NCI-H2227 treated with DMSO at 0.1 percent for 48 hours (cell line): ENCODE data around the gene LRRC45.
"Not testable (repeated sequence)": the region's sequence is repeated elsewhere in the genome, so short reads cannot be mapped to it uniquely, and the experiment has no call there.

ENCODE experiments used
- DNase-seq: peaks from one replicate; lab custom pipeline; 2025; lab: John Stamatoyannopoulos, UW

Gene LRRC45

DNA sequence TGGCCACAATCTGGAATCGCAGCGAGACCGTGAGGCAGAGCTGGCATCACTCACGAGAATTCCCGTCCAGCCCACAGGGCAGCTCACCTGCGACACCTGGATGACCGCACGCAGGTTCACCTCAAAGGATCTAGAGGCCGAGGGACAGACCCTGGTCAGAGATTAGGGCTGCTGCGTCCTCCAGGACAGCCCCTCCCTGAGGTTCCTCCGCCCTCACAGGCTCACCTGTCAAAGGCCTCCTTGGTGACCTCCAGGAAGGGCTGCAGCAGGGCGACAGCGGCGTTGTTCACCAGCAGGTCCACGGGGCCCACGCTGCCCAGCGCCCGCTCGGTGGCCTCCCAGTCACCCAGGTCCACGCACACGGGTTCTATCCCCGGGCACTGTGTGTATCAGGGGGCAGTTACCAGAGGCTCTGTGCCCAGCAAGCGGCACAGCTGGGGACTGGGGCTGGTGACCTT lies 13.6 kb downstream of the LRRC45 start:
- no peak for DNase-seq

DNA sequence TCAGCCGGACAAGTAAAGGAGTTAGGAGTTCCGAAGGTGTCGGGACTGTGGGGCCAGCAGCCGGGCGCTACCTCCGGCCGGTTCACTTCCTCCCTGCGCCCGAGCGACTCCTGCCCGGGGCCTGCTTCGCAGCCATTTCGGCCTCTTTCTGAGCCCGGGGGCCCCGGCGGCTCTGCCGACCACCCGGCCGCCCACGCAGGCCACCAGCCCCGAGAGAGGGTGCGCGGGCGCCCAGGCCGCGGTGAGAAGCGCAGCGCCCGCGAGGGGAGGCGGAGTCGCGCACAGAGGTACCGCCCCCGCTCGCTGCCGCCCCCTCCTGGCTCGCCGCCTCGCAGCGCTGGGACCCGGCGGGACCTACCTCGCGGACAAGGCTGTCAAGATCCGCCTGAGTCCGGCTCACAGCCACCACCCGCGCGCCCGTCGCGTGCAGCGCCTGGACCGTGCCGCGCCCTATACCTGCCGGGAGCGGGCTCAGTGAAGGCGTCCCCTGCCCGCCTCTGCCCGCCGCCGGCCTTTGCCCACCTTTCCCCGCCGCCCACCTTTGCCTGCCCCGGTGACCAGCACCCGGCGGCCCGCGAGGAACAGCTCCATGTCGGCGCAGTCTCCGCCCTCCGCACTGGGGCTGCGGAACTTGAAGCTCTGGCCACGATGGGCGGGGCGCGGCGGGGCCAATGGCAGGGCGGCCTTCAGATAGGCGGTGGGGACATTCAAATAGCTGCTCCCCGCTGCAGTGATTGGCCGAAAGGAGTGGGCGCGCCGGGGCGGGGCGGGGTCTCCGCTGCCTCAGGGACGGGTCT lies 14.2 kb downstream of the LRRC45 start, which contains the start of gene DCXR:
DCXR (minus strand) TSS at position 606 of the 797 bp plus-strand sequence; CDS start at position 591, 15 bp downstream.
- peak; percentile 93 for DNase-seq

GRCh38 chr17:82037889-82038195 lies 14.7 kb downstream of the LRRC45 start:
- DNase-seq = no peak

- not testable (repeated sequence) for DNase-seq
Measured at GRCh38 chr17:82038796-82039409, 15.8 kb downstream of the LRRC45 start.

DNA sequence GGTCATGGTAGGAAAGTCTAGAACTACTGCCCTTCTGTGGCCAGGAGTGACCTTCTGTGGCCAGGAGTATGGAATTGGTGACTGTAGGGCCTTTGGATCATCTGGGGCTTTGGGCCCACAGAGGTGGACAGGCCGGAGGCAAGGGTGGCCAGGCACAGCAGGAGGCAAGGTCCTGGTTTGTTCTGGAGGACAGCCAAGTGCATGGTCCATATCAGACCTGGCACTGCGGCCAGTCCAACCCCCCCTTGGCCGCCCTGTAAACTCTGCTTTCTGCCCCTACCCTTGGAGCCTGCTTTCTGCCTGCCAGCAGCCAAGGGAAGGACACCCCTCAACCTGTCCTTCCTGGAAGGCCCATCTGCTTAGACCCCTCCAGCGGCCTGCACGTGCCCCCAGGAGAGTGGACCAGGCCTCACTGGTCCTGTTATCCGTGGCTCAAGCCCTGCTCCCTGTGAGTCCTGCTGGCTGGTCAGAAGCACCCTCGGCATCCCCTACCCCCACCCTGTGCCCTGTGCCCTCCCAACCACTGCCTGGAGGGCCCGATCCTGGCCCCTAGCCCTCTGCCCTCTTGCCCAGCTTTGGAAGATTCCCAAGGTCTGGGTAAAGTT lies 16.7 kb downstream of the LRRC45 start:
- no peak for DNase-seq

DNA sequence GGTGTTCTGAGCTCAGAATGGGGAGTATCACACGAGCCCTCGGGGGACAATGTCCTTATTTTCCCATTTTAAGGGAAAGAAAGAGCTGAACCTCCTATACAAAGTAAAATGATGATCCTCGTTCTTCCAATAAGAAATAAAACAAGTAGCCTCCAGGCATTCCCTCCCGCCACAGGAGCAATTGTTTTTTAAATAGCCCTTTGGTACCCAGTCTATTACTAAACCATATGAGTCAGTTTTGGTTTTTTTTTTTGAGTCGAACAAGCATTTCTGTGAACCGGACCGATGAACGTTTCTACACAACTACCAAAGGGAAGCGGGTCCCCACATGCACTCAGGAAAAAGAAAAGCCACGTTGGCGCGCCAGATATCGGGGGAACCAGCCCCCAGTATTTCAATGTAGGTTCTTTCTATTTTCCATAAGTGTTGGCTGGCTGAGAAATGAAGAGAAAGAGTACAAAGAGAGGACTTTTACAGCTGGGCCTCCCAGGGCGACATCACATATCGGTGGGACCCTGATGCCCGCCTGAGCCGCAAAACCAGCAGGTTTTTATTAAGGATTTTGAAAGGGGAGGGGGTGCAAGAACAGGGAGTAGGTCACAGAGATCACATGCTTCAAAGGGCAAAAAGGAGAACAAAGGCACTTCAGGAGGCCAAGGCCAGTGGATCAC lies 18.2 kb downstream of the LRRC45 start:
- no peak for DNase-seq

DNA sequence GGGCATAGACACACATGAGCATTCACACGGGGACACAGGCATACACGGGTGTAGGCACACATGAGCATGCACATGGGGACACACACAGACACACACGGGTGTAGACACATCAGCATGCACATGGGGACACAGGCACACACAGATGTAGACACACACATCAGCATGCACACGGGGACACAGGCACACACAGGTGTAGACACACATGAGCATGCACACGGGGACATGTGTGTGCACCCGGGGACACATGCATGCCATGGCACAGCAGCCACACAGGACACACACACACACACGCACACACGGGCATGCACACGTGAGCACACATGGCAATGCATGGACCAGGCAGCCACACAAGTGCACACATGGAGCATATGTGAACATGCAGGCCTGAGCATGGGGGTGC lies 19.5 kb downstream of the LRRC45 start:
- DNase-seq = no peak

DNA sequence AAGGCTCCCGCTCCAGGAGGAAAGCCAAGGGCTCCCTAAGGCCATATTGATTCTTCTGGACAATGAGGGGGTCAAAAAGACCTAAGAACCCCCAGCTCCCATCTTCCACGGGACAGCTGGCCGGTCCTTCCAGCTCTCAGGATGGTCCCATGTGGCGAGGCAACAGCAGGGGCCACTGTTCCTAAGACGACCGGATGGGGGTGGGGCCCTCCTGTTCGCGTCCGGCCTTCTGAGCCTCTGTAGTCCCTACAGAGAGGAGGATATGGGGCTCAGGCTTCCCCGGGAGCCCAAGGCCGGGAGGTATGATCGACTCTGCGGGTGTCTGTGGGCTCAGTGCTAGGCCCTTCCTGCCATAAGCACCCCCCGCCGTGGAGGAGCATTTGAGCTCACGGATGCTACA lies 20.4 kb downstream of the LRRC45 start:
- no peak for DNase-seq

DNA sequence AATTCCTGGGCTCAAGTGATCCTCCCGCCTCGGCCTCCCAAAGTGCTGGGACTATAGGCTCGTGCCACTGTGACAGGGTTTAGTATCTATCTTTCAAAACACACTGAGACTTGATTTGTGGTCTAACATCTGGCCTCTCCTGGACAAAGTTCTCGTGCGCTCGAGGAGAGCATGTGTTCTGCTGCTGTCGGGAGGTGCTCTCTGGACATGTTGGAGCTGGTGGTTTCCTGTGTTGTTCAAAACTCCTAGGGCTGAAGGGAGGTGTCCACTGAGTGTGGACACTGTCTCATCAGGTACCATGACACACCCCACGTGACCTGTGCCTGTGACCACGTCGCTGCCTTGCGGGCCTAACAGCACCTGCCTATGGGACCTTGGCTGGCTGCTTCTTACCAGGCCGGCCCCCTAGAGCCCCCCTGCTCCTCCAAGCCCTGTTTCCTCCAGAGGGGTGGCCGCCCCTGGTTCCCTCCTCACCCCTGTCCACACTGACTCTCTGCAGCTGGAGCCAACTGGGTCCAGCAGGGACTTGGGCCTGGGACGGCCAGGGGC lies 22.9 kb downstream of the LRRC45 start:
- no peak for DNase-seq

DNA sequence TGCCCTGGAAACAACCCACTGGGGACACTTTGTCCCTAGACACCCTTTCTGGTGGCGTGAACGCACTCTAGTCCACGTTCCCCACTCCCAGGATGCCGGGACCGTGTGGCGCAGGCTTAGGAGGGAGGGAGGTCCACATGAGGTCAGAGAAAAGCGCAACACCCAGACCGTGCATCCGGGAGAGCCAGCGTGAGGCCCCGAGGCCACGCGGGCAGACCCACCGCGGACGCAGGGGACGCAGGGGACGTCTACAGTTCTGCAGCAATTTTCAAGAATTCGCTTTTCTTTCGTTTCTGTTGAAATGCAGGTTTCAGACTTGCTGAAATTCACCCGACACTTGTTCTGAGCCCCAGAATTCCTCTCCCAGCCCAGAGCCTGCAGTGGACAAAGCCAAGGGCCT lies 23.8 kb downstream of the LRRC45 start:
- DNase-seq = no peak

GRCh38 chr17:82047379-82047778 lies 24.3 kb downstream of the LRRC45 start:
- no peak for DNase-seq

- no peak for DNase-seq
Measured at GRCh38 chr17:82047914-82048570, 24.9 kb downstream of the LRRC45 start.

- DNase-seq = no peak
Measured at GRCh38 chr17:82048571-82048971, 25.5 kb downstream of the LRRC45 start.

GRCh38 chr17:82049106-82049505 lies 26.0 kb downstream of the LRRC45 start:
- DNase-seq = no peak

DNA sequence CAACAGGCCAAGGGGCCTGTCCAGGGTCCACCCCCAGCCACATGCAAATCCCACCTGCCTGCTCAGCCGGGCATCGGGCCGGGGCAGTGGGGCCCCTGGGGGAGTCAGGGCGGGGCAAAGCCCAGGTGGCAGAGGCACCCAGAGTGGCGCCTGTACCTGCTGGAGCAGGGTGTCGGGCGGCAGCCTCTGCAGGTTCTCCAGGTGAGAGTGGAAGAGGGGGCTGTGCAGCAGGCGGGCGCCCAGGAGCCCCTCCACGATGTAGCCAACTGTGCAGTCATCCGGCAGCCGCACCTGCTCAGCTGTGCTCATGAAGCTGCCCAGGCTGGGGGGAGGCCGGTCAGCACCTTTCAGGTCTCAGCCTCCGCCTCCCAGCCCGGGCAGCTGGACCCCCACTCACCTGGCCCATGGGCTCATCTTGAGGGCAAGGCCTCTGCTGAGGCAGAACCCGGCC lies 26.4 kb downstream of the LRRC45 start:
- no peak for DNase-seq

DNA sequence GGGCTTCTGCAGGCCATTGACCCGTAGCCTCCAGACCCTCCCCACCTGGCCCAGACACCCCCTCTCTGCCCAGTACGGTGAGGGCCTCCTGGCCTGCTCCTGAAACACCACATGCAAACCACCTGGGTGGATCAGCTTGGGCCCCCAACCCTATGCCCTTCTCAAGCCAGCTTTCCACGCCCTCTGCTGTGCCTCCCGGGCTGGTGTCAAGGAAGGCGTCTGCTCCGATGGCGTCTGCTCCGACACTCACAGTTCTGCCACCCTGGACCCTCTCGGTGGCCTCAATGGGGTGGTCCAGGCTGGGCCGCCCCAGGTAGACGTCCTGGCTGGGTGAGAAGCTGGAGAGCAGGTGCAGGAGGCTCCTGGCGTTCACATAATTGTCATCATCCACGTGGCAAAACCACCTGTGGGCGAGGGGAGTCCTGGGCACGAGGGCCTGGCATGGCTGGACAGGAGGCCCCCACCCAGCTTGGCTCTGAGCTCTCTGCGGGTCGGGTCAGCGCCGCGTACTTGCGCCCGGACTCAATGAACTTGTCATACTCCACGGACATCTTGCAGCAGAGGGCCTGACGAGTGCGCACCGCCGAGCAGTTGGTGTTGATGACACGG lies 27.2 kb downstream of the LRRC45 start:
- DNase-seq = no peak

DNA sequence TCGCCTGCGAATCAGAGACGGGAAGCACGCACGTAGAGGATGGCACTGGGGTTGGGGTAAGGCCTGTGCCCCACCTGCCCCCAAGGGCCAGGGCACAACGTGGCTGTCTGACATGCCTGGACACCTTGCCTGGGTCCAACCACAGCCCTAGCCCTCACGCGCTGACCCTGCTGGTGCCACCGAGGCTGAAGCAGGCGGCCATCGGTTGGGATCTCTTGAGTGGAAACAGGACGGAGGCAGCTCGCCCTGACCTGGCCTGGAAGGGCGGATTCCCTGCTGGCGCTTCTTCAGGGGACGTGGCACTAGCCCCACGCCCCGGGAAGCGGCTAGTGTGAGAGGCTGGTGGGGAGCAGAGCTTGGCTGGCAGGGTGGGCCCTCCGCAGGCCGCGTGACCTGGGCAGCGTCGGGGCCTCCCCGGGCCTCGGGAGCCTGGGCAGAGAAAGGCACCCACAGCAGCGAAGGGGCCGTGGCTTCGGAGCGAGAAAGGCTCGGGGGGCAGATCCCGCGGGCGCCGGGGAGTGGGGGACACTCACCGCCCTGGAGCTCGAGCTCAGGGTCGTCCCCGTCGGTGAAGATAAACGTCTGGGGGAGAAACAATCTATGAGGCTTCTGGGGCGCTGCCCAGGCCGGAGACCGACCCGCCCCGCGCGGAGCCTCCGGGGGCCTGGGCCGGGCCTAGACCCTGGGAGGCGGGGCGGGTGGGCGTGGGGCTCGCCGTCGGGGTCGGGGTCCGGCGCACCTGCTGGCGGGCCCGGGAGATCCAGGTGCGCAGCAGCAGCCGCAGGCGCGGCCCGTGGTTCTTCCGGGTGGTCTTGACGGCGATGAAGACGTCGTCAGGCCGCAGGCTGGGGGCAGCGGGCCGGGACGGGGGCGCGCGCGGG lies 27.9 kb downstream of the LRRC45 start:
- DNase-seq = no peak

DNA sequence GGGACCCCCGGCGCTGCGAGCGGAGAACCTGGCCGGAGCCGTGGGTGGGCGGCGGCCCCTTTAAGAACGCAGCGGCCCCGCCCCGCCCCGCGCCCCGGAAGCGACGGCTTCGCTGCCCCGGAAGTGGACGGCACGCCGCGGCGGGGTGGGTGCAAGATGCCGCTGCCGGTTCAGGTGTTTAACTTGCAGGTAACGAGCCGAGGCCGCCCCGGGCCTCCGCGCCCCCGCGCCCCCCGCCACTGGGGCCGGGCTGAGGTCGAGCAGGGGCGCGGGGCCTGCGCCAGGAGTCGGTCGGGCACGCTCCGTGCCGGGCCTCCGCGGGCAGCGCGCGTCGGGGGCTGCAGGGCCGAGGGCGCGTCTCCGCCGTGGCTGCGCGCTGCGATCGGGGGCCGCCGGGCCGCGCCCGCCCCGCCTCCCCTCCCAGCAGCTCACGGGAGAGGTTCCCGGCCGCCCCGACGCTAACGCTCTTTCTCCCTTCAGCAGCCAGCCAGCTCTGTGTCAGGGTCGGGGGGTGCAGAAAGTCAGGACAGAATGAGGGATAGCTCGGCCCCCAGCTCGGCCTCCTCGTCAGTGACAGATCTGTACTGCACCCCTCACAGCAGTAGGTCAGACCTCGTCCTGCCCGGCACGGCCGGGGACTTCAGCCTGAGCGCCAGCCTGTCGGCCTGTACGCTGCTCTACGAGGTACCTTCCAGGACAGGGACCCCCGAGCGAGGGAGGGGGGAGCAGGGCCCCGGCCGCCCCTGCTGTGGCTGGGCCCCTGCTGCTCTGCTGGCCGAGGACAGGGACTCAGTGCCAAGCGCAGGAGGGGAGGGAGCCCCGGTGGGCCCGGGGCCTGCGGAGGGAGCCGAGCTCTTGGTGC lies 28.9 kb downstream of the LRRC45 start, which contains the start of the genes GPS1 and RFNG:
GPS1 (plus strand) TSS at position 123 of the 862 bp plus-strand sequence; CDS start at position 157, 34 bp downstream.
RFNG (minus strand) TSS at position 36 of the 862 bp plus-strand sequence. CDS start 45 bp downstream, outside the sequence.
- peak; percentile 67 for DNase-seq

GRCh38 chr17:82052638-82053059 lies 29.5 kb downstream of the LRRC45 start:
- no peak for DNase-seq
